Measurements from ENCODE around the gene TMEM198.

TMEM198 gene

DNA sequence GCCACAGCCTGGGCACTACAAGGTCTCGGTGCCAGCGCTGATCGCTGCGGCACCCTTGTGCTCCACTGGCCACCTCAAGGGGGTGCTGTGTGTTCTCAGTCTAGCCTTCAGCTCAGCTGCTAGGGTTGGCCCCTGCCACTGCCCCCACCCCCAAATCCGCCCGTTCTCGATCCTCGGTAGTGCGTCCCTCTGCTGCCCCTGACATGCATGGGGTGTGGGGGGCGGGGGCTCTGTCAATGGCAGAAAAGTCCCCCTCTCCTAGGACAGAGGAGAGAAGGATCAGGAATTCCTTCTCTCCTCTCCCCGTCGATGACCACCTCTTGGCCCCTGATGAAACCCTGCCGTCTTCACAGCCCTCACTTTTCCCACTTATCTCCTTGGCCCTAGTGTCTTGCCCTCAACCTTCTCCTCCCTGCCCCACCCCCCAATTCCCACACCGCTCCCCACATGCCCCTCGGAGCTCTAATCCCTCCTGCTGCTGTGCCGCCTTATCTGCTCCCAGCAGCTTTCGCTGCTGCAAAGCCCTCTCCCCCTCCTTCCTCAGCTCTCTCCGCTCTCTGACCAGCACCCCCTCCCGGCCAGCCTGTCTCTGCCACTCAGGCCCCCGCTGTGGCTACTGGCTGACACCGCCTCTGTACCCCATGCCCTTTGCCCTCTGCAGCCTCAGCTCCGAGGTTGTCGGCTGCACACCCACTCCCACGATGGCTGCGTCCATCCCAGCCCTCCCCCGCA, 33.9 kb upstream of the TMEM198 start:
- no peak for DNase-seq (ENCODE audit: low read depth)

DNA sequence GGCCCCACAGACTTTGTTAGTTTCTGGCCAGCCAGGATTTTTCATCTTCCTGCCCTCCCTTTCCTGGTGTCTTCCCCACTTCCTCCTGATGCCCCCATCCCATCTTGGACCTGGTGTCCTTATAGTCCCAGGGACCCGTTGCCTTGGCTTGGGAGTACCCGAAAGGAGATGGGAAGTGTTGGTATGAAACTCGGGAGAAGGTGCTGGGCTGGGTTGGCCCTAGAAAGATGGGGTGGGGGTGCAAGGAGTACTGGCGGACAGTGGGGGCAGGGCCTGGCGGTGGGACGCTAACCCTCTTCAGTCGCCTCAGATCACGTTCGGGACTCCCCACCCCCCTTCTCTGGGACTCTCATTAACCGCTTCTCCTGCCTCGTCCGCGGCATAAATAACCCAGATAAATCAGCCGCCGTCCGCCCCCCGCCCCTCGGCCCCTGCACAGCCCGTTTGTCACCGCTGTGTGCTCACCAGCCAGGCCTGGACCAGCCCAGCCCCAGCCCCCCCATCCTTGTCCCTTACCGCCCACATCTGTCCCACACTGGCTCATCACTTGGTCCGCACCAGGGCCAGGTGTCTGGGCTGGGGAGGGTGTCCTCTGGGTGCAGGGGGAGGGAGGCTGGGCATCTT, 33.2 kb upstream of the TMEM198 start:
- DNase-seq (ENCODE audit: low read depth) = no peak

DNA sequence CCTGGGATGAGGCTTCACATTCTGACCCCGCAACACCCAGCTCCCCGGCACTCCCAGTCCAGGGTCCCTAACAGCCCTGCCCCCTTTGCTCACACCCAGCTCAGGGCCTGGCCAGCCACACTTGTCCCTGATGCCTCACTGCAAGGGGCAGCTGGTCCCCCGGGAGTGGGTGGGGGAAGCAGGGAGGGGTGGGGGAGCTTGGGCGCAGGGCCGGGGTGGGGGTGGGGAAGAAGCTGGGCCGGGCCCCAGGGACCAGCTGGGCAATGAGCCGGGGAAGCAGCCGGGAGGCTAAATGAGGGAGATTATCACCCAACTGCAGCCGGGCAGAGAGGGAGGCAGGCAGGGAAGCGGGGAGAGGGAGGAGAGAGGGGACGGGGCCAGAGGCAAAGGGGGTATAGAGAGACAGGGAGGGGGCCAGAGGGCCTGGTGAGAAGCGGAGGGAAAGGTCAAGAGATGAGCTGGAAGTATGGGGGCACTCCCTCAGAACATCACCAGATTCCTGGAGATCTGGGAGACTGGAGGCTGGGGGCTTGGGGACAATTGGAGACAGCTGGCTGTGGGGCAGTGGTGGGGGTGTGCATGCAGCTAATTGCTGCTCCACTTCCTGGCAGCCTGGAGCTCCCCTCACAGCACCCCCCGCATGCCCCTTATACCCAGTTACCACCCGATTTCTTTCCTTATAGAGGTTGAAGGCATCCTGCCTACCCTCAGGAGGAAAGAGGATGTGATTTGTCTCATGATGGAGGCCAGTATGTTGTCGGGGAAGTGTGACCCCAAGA, 32.1 kb upstream of the TMEM198 start:
- DNase-seq (ENCODE audit: low read depth) = no peak

DNA sequence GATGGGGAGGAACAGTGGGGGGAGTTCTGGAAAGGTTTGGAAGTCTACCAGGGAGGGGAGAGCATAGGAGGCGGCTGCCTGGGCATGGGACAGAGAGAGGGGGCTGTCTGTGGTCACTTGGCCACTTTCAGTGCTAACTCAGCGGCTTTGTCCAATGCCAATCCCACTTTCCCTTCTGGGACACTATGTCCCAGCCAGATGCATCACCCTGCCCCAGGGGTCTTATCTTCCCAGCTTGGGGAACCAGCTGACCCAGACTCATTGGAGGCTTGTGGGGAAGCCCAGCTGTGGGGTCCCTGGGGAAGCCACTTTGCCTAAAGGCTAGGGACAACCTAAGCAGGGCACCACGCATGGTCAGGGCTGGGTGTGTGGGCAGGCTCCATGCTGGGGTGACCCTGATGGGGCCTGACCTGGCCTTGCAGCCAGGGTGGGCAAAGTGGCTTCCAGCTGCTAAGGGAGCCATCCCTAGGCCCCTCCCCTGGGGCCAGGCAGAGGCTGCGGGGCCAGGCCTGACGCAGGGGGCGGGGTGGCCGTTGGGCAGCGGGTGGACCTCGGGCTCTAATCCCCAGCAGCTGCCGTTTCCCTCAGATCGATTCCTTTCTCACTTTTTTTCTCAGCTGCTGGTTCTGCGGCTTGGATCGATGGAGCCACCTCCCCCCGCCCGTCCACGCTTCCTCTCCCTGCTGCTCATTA, 31.2 kb upstream of the TMEM198 start:
- no peak for DNase-seq (ENCODE audit: low read depth)

DNA sequence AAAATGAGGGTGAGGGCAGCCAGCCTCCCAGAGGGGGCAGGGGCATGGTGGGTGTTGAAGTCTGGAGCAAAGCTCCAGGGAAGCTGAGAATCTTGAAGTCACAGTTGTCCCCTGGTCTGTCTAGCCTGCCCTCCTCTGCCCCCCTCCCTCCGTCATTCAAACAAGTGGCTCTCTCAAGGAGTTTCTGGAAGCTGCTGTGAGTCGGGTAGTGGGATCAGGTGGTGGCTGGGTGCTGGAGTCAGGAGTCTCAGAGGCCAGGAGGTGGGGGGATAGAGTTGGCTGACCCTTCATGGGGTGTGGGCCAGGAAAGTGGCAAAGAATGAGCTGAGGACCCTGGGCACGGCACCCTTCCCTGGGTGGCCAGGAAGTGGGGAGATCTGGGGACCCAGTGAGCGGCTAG, 30.0 kb upstream of the TMEM198 start:
- no peak for DNase-seq (ENCODE audit: low read depth)

DNA sequence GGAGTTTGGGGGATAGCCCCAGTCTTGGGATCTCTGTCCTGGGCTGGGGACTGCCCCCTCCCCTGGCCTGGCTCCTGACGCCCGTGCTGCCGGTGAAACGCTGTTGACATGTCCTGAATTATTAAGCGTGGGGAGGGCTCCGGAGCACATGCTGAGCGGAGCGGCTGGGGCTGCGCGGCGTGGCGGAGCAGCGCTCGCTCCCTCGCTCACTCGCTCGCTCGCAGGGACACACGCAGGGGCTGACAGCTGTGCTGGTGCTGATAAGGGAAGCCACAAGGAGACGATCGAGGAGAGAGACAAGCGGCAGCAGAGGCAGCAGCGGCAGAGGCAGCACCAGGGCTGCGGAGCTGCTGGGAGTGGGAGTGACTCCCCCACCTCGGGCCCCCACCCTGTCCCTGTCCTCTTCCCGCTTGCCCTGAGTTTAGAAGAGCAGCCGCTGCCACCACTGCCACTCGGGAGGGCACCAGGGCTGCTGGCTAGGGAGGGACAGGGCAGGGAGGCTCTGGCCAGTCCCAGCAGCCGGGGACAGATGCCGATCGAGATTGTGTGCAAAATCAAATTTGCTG, 29.5 kb upstream of the TMEM198 start, which contains the start of gene ASIC4:
Gene ASIC4, plus strand, starts transcription at position 287 of the 566 bp plus-strand sequence. Its CDS starts 243 bp downstream, at position 530.
- no peak for DNase-seq (ENCODE audit: low read depth)

DNA sequence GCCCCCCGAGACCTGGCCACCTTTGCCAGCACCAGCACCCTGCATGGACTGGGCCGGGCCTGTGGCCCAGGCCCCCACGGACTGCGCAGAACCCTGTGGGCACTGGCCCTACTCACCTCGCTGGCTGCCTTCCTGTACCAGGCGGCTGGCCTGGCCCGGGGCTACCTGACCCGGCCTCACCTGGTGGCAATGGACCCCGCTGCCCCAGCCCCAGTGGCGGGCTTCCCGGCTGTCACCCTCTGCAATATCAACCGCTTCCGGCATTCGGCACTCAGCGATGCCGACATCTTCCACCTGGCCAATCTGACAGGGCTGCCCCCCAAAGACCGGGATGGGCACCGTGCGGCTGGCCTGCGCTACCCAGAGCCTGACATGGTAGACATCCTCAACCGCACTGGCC, 29.0 kb upstream of the TMEM198 start:
- no peak for DNase-seq (ENCODE audit: low read depth)

DNA sequence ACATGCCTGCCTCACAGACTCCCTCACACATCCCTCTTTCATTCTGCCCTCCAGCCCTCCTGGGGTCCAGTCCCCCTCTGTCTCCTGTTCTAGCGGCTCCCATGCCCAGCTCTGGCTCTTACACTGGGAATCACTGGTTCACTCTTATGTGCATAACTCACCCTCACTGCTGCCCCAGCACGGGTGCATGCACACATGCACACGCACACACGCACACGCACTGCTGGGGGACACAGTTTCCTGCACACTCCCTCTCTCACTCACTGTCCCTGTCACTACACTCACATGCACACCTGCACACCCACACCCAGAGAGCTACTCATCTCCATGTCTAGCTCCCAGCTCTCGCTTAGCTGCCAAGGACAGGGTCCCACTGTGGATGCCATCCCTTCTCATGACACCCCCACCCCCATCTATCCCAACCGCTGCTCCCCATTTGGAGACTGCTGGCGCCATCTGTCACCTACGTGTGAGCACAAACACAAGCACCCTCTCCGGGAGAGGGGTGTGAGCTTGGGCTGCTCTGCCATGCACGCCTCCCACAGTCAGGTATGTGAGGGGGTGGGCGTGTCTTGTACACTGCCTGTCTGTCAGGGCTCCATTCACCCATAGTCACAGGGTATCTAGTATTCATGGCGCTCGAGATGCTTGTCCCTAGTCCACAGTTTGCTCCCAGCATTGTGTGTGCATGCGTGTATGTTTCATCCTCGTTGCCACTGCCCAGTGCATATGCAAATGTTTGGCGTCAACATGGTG, 27.8 kb upstream of the TMEM198 start:
- DNase-seq (ENCODE audit: low read depth) = no peak

DNA sequence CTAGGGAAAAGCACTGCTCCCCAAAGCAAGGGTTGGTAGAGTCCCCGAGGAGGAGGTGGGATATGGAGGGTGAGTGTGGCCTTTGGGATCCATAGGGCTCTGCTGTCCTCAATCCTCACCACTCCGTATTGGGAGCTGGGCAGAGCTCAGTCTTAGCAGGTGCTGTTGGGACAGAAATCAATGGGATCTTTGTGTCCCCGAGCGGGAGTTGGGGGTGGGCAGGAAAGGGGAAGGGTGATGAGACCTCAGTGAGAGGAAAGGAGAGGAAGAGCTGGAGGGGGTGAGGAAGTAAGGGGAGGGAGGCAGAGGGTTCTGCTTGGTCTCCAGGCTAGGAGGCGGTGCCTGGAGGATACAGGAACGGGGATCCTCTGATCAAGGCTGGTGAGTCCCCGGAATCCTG, 26.9 kb upstream of the TMEM198 start:
- DNase-seq (ENCODE audit: low read depth) = no peak

DNA sequence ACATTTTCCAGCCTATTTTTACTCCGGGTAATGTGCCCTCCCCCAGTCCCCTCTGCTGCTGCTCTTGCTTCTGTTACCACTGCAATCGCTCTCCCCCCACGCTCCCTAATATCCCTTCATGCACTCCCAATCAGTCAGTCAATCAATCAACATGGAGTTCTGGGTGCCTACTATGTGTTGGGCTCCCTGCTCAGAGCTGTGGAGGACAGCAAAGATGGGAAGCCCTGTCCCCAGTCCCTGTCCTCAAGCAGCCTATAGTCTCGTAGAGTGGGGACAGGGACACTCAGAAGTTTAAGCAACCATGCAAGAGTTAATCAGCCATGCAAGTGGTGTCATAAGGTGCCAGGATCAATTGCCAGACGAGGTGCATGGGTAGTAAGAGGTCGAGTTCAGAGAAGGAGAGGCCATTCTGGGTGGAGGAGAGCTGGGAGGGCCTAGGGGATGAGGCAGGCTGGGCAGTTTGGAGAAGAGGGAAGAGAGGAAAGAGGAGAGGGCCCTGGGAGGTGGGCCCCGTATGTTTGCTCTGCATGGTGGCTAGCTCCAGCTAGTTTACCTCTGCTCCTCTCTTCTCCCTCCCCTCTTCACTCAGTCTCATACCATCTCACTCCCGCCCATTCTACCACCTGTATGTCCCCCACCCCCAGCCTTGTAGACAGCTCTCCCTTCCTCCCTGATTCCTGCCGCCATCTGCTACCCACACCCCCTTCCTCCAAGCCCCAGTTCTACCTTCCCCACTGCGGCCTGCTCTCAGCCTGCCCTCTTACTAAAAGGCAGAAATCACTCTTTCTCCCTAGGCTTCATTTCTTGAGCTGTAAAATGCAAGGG, 25.7 kb upstream of the TMEM198 start:
- DNase-seq (ENCODE audit: low read depth) = no peak

DNA sequence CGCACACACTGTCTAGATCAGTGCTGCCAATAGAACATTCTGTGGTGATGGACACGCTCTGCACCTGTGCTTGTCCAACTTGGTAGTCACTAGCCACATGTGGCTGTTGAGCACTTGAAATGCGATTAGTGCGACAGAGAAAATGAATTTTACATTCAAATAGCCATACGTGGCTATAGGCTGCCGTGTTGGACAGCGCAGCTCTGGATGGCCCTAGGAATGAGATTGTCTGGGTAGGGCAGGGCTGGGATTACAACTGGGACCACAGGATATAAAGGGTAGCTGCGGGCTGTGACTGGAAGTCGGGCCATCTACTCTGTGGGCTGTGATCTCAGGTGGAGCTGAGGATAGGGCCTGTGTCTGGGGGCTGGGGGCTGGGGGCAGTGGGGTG, 24.3 kb upstream of the TMEM198 start:
- DNase-seq (ENCODE audit: low read depth) = no peak

DNA sequence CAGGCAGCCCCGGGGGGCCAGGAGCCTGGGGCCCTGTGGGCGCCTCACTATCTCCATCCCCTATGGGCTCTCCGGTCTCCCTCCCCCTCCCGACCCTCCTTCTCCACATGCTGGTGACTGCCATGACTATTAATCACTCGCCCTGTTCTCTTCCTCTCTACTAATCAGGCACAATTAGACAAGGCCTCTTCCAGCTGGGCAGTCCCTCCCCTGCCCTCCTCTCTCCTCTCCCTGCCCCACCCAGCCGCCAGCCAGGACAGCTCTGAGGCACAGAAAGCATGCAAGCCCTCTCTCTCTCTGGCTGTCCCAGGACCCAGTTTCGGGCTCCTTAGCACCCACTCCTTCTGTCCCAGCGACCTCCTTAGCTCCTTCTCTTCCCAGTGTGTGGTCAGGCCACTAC, 23.7 kb upstream of the TMEM198 start:
- no peak for DNase-seq (ENCODE audit: low read depth)

DNA sequence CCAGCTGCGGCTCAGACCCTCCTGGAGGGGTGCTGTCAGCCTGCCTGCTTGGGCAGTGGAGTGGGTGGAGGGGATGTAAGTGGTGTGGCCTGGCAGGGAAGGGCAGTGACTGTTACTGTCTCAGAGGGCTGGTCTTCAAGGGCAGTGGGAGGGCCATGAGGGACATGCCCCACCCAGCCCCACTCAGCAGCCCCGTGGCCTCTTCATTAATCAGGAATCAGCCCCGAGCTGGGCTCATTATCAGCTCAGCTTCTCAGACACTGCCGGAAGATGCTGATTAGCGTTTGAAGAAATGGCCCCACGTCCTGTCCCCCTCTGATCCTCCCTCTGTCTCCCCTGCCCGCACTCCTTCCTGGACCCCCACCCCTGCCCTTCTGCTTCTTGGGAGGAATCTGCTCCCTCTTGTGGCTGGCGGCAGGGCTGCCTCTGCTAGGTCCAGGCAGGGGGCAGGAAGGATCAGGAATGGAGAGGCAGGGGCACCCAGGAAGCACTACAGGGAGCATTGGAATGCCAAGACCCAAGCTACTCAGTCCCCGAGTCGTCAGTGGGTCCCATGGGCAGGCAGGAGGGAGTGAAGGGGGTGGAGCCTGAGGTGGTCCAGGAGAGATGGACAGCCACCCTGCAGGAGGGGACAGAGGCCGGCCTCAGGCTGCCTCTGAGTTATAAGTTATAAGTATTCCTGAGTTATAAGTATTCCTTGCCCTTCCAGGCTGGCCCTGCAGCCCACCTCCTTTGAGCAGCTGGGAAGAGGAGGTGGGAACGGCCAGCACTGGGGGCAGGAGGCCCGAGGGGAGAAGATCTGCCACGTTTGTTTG, 22.6 kb upstream of the TMEM198 start:
- no peak for DNase-seq (ENCODE audit: low read depth)

DNA sequence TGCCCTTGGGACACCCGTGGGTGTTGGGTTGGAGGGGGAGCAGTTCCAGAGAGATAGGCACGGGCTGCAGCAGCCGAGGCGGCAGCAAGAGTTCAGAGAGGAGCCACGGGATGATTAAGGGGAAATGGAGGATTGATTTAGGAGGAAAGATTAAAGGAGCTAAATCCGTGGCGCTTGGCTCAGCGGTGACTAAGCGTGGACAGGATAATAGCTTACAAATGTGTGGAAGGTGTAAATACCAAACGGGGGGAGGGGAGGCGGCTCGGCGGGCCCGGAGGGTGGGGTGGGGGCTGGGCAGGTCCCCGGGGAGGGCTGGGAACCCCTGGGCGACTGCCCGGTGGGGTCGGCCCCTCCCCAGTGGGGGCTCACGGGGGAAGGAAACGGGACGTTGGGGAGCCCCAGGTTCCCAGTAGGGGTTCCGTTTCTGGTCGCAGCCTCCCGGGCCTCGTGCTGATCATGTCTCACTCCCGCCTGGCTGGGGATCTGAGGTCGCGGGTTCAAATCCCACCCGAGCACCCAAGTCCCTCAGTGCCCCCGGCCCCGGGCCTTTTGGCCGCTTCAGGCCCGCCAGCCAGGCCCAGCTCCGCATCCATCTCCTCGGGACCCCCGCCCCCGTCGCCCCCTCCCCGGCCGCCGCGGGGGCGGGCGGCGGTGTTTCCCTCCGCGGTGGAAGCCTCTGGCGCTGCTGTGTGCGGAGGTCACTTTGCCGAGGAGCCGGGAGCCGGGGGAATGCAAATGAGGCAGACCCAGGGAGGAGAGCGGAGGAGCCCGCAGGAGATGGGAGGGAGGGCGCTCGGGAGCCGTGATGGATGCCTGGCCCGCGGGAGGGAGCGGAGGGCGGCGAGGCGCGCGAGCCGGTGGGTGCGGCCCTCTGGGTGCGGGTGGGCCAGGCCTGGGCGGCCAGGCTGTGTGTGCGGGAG, 21.5 kb upstream of the TMEM198 start:
- no peak for DNase-seq (ENCODE audit: low read depth)

DNA sequence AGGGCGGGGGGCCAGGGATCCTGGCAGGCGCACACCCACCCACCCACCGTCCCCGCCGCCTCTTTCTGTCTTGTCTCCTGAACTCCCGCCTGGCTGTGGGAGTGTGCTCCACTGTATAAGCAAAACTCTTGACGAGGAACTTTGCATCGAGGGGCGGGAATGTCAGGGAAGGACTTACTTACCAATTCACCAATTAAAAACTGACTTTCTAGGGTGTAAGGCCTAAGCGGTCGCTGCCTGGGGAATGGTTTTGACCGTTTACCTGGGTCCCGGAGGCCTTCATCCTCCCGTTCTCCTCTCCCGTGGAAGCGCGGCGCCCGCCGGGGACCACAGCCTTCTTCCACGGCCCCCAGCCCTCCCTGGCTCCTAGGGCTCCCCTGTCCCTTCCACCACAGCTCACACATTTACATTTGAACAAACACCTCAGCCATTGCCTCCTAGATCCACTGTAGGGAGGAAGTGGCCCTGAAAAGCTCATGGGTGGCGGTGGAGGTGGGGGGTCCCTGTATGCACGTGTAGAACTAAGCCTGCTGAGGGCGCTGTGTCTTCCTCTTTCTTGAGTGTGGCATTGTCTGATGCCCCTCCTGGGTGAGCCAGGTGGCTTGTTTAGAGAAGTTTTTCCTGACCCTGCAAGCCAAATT, 20.7 kb upstream of the TMEM198 start:
- DNase-seq (ENCODE audit: low read depth) = no peak

DNA sequence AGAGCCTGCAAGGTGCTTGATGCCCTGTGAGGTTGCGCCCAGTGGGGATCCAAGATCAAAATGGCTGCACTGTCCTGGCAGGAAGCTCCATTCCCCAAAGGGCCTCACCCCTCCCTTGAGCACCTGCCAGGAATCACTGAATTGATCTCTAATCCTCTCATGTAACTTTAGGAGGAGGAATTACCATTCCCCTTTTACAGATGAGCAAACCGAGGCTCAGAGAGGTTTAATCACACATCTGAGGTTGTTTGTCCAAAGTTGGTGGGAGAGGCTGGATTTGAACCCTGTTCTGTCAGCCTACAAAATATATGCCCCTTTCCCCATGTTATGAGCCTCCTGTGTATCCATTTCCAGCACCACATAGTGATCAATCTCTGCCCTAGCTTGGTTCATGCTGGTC, 19.0 kb upstream of the TMEM198 start:
- no peak for DNase-seq (ENCODE audit: low read depth)

DNA sequence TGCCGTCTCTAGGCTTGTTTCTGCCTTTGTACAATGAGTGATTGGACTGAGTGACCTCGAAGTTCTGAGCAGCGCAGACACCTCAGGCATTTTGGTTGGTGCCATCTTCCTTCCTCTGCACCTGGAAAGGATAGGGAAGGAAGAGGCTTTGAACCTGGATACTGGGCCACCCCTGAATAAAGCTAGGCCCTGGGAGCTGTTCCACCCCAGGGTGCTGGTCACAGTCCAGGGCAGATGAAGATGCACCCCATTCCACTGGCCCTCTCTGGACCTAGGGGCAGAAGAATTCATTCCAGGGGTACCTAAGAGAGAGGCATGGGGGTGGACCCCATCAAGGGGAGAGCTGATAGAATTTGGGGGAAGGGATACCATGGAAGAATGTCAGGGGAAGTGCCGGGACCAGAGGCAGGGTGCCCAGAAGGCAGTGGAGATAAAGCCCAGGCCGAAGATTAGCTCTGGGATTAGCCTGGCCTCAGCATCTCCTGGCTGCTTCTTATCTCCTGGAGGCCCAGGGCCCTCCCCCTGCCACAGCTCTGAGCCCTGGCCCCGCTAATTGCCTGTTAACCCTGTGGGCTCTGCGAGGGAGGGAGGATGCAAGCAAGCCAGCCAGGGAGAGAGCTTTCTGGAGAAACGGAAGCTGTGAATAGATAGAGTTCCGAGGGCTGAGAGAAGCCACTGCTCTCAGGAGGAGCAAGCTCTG, 18.1 kb upstream of the TMEM198 start:
- DNase-seq (ENCODE audit: low read depth) = no peak

Data from activated T-helper 1 cell treated with Interleukin-2 at 50 U/mL for 16 hours (primary cell).